ENCODE results near the gene PSMD7. TPM values are rescaled to one million over a fixed set of nuclear protein-coding genes. Genes with fewer than 3 reads are reported as not detected.
"Not testable (repeated sequence)": the region's sequence is repeated elsewhere in the genome, so short reads cannot be mapped to it uniquely, and the experiment has no call there.

Gene PSMD7
- polyA plus RNA-seq, 1 donor, result 80.9 TPM

- not testable (repeated sequence) for H3K27me3 ChIP-seq (ENCODE audit: control insufficient read depth, insufficient read depth, low read length); H3K4me1 ChIP-seq (ENCODE audit: control insufficient read depth, insufficient read depth, low read length); DNase-seq; H3K27ac ChIP-seq (ENCODE audit: low read length); H3K9me3 ChIP-seq (ENCODE audit: control insufficient read depth, low read depth, low read length); H3K4me3 ChIP-seq (ENCODE audit: low read length)
- WGBS (ENCODE audit: insufficient coverage, low lambda C conversion rate), result no CpG with 5 or more reads among the region's 10 CpGs
- H3K36me3 ChIP-seq (ENCODE audit: control insufficient read depth, insufficient read depth, low read length), result peaks cover 22% of the 10 kb centered on the region
These were observed 42.6 kb downstream of the PSMD7 start for GRCh38 chr16:74339226-74339625.

GRCh38 chr16:74353038-74353437, 56.4 kb downstream of the PSMD7 start:
- no CpG with 5 or more reads among the region's 4 CpGs for WGBS (ENCODE audit: insufficient coverage, low lambda C conversion rate)

More at GRCh38 chr16:74353038-74353437, 56.4 kb downstream of the PSMD7 start:
- H3K36me3 ChIP-seq (ENCODE audit: control insufficient read depth, insufficient read depth, low read length), result peaks cover 26% of the 10 kb centered on the region
- not testable (repeated sequence) for H3K27ac ChIP-seq (ENCODE audit: low read length); H3K4me3 ChIP-seq (ENCODE audit: low read length); H3K4me1 ChIP-seq (ENCODE audit: control insufficient read depth, insufficient read depth, low read length); H3K9me3 ChIP-seq (ENCODE audit: control insufficient read depth, low read depth, low read length); DNase-seq; H3K27me3 ChIP-seq (ENCODE audit: control insufficient read depth, insufficient read depth, low read length)

Other genes starting within 250 kb of the PSMD7 start
- gene NPIPB15, start 79.5 kb downstream of the PSMD7 start, polyA plus RNA-seq, result 18.8 TPM
- gene CLEC18B, start 124.7 kb downstream of the PSMD7 start, polyA plus RNA-seq, result 2.8 TPM